Body of pancreas (tissue), 4 donors: ENCODE measurements around the gene ST8SIA5. TPM values are rescaled to one million over a fixed set of nuclear protein-coding genes. Genes with fewer than 3 reads are reported as not detected.

ENCODE experiments used
- ATAC-seq: fragments of 150-250 bp; one replicate; pipeline ENCODE4 v1.9.1; 2016
- DNase-seq, 4 donors: peaks; one replicate each; pipeline ENCODE4 v3.0.0-alpha.2; 2019
- H3K27ac ChIP-seq, 4 donors: fragments of 200-600 bp; sonication (generic); 1 replicate in 3 of 4; 2 replicates in 1 of 4; pipeline versions ENCODE4 v1.5.1 to v1.6.1; 2016 to 2019; ENCODE audit warnings: mild to moderate bottlenecking in 1 of 4, mixed read lengths in 1 of 4, moderate library complexity in 1 of 4
- H3K27me3 ChIP-seq, 2 donors: fragments of 200-600 bp; sonication (generic); one replicate each; pipeline ENCODE4 v1.6.0; 2016; ENCODE audit warnings: mild to moderate bottlenecking in 1 of 2
- H3K36me3 ChIP-seq, 2 donors: fragments of 200-600 bp; sonication (generic); replicated peaks in 1 of 2; 2 replicates each; pipeline ENCODE4 v1.5.1; 2016; ENCODE audit warnings: low read depth in 2 of 2; ENCODE audit not compliant: insufficient read depth in 1 of 2
- H3K4me1 ChIP-seq: fragments of 200-600 bp; sonication (generic); one replicate; pipeline ENCODE4 v1.6.0; 2016
- H3K4me3 ChIP-seq, 2 donors: fragments of 200-600 bp; sonication (generic); 1 replicate in 1 of 2; 2 replicates in 1 of 2; pipeline ENCODE4 v1.5.1; 2016 to 2019
- H3K9me3 ChIP-seq, 3 donors: fragments of 200-600 bp; sonication (generic); 1 replicate in 2 of 3; 2 replicates in 1 of 3; pipeline ENCODE4 v1.5.1; 2016
- POLR2A ChIP-seq, 3 donors: fragments of 450-650 bp; IDR thresholded peaks; one replicate each; pipeline ENCODE4 v1.6.1; 2016; ENCODE audit warnings: antibody characterized with exemption in 3 of 3, mild to moderate bottlenecking in 2 of 3
- WGBS, 2 donors: methylation state at CpG; one replicate each; pipeline ENCODE4 v1.1.5; 2017; 5-methylcytosine and 5-hydroxymethylcytosine counted together
- intact Hi-C: fragments of 100-400 bp; cut with DNase I; formaldehyde crosslinking; loops from one replicate; pipeline ENCODE4 v1.15.1; 2023
- total RNA-seq, 2 donors: library from RNA; depleted of rRNA; stranded (reverse); fragments of >200 nt; gene quantifications; one replicate each; pipeline ENCODE4 v1.1.0, GENCODE V29; 2016
- TF ChIP-seq, protein P1 (sequence below), 7 experiments: fragments of 450-650 bp in 4 of 7; fragments of 200-600 bp in 3 of 7; sonication (generic) in 3 of 7; IDR thresholded peaks; one replicate each; pipeline ENCODE4 v1.5.1; 2016 to 2019; ENCODE audit warnings: antibody characterized with exemption in 7 of 7

ST8SIA5 gene
- total RNA-seq, 2 donors from 2014 or later, result under 0.01 to 1.6 TPM

DNA sequence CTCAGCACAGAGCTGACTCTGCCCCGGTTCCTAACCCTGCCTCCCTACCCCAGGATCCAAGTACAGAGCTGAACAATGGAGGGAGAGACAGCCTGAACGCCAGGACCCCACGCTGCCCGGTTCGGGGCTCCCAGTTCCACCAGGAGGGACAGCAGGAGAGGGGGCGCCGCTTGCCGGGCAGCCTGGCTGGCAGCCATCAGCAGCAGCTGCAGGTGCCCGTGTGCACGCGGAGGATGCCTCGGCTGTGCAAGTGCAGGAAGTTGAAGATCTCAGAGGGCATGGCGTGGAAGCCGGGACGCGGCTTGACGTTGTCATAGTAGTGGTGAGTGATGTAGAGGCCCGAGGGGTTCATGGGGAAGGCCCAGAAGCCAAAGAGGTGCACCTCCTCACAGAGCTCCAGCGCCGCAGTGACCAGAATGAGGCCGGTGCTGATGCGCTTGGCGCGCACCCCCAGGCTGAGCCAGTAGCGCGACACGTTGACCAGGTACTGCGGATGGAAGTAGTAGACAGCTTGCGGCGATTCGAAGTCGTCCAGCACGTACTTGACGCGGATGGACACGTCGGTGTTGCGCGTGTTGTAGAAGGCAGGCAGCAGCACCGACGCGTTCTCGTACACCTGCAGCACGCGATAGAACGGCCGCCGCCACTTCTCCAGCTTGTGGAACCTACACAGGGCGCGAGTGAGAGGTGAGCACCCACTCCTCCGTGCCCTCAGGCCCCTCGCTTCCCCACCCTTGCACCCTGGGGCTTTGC lies 76.8 kb downstream of the ST8SIA5 start:
- no peaks in the 10 kb centered on the region for H3K4me1 ChIP-seq
- H3K27me3 ChIP-seq, result no peaks in the 10 kb centered on the region
- 85 to 90% methylated on average over 47 to 52 of the region's 52 CpGs for WGBS, 2 donors
- DNase-seq, result no peak
- no peaks in the 10 kb centered on the region for H3K36me3 ChIP-seq
- no peak overlapping the region for H3K4me3 ChIP-seq
- no peak for ATAC-seq
- H3K27ac ChIP-seq, result no peak overlapping the region
- no peaks in the 10 kb centered on the region for H3K9me3 ChIP-seq
- intact Hi-C loops, result no loop called here
- no peak for TF ChIP-seq POLR2A (IDR thresholded peaks at IDR 0.05)
- TF ChIP-seq, protein P1, sequence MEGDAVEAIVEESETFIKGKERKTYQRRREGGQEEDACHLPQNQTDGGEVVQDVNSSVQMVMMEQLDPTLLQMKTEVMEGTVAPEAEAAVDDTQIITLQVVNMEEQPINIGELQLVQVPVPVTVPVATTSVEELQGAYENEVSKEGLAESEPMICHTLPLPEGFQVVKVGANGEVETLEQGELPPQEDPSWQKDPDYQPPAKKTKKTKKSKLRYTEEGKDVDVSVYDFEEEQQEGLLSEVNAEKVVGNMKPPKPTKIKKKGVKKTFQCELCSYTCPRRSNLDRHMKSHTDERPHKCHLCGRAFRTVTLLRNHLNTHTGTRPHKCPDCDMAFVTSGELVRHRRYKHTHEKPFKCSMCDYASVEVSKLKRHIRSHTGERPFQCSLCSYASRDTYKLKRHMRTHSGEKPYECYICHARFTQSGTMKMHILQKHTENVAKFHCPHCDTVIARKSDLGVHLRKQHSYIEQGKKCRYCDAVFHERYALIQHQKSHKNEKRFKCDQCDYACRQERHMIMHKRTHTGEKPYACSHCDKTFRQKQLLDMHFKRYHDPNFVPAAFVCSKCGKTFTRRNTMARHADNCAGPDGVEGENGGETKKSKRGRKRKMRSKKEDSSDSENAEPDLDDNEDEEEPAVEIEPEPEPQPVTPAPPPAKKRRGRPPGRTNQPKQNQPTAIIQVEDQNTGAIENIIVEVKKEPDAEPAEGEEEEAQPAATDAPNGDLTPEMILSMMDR (IDR thresholded peaks at IDR 0.05), result no peak

DNA sequence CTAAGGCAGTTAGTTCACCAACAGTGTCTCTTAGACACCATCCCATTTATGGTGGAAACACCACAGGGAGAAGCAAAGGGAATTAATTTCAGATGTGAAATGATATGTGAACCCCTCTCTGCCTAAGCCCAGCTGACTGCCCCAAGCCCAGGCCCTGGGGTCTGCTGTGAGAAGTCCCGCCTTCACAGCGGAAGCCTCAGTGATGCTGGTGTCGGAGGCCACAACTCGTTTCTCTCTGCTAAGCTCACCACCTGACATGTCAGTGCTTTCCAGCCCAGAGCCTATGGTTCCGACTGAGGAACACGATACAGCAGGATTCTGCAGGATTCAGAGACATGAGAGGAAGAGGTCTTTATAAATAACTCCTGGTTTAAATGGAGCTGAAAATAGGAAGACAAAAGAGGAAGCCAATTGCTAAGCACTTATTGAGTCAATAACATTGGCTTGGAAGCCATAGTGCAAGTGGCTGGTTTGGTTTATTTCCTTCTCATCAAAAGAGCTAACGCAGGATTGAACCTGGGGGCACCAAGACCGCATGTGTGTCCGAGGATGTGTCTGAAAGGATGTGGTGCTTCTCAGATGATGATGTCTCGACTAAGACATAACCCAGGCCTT lies 78.0 kb downstream of the ST8SIA5 start:
- no peak for TF ChIP-seq POLR2A (IDR thresholded peaks at IDR 0.05)
- TF ChIP-seq, protein P1 (IDR thresholded peaks at IDR 0.05), result no peak
- no peaks in the 10 kb centered on the region for H3K36me3 ChIP-seq
- intact Hi-C loops, result no loop called here
- 67 to 69% methylated on average over 10 of the region's 10 CpGs for WGBS, 2 donors
- no peaks in the 10 kb centered on the region for H3K27me3 ChIP-seq
- no peaks in the 10 kb centered on the region for H3K4me1 ChIP-seq
- DNase-seq (no peak), ATAC-seq (no peak)
- no peak overlapping the region for H3K4me3 ChIP-seq
- no peak overlapping the region for H3K27ac ChIP-seq
- no peaks in the 10 kb centered on the region for H3K9me3 ChIP-seq

DNA sequence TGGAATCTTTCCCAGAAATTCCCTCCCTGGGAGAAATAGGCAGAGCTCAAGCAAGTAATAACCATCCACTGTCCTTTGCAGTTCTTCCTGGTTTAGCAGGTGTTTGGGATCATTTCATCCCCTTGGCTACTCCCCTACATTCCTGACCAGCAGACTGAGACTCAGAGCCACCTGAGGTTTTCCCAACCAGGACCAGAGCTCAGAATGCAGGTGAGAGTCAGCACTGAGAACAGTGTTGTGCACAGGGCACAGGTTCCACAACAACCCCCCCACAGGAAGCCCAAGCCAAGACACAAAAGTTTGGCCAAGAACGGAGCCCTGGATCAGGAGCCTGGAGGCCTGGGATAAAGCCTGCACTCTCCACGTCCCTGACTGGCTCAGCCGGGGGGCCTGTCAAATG lies 78.8 kb downstream of the ST8SIA5 start:
- ATAC-seq (no peak), DNase-seq (no peak)
- intact Hi-C loops, result no loop called here
- no peak overlapping the region for H3K27ac ChIP-seq
- H3K4me1 ChIP-seq, result no peaks in the 10 kb centered on the region
- no peaks in the 10 kb centered on the region for H3K27me3 ChIP-seq
- no peaks in the 10 kb centered on the region for H3K9me3 ChIP-seq
- no peak overlapping the region for H3K4me3 ChIP-seq
- WGBS, 2 donors, result 52 to 60% methylated on average over 3 of the region's 3 CpGs
- no peaks in the 10 kb centered on the region for H3K36me3 ChIP-seq
- TF ChIP-seq POLR2A (IDR thresholded peaks at IDR 0.05), result no peak
- TF ChIP-seq, protein P1 (IDR thresholded peaks at IDR 0.05), result no peak

DNA sequence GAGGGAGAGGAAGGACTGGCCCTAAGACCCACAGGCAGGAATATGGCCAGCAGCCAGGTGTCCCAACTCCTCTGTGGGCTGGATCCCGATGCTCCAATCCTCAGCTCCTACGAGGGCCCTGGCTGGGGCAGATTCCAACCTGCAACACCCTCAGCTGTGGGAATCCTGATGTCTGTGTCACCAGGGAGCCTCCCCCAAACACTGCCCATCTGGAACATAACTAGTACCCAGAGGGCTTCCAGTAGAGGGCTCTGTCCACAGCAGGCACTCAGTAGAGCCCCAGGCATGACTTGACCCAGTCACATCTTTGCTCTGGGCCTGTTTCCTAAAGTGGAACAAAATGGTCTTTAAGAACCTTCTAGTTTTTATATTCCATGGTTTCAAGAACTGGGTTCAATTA lies 79.2 kb downstream of the ST8SIA5 start:
- no peaks in the 10 kb centered on the region for H3K4me1 ChIP-seq
- intact Hi-C loops, result no loop called here
- DNase-seq, result no peak
- no peak overlapping the region for H3K4me3 ChIP-seq
- no peaks in the 10 kb centered on the region for H3K27me3 ChIP-seq
- H3K27ac ChIP-seq, result no peak overlapping the region
- TF ChIP-seq, protein P1 (IDR thresholded peaks at IDR 0.05), result no peak
- no peak for TF ChIP-seq POLR2A (IDR thresholded peaks at IDR 0.05)
- WGBS, 2 donors, result 47 to 60% methylated on average over 1 to 2 of the region's 2 CpGs
- H3K9me3 ChIP-seq, result no peaks in the 10 kb centered on the region
- ATAC-seq, result no peak
- no peaks in the 10 kb centered on the region for H3K36me3 ChIP-seq
